Testis (tissue), 3 donors: ENCODE results near the gene ST6GAL2. TPM values are rescaled to one million over a fixed set of nuclear protein-coding genes. Genes with fewer than 3 reads are reported as not detected.

ENCODE experiments used
- DNase-seq: peaks from one replicate; pipeline ENCODE4 v3.0.0-alpha.2; 2019
- H3K27ac ChIP-seq, 2 donors: fragments of 200-600 bp; sonication (generic); one replicate each; pipeline ENCODE4 v1.5.1; 2019
- H3K27me3 ChIP-seq: fragments of 200-600 bp; sonication (generic); one replicate; pipeline ENCODE4 v1.5.1; 2019
- H3K36me3 ChIP-seq: fragments of 200-600 bp; sonication (generic); one replicate; pipeline ENCODE4 v1.5.1; 2017; ENCODE audit warnings: low read depth; ENCODE audit errors: missing control alignments
- H3K4me1 ChIP-seq: fragments of 200-600 bp; sonication (generic); one replicate; pipeline ENCODE4 v1.5.1; 2019
- H3K4me3 ChIP-seq, 2 donors: fragments of 200-600 bp; sonication (generic); one replicate each; pipeline ENCODE4 v1.5.1; 2017 to 2019
- H3K9me3 ChIP-seq: fragments of 200-600 bp; sonication (generic); one replicate; pipeline ENCODE4 v1.5.1; 2017
- CTCF ChIP-seq, 3 experiments: fragments of 450-650 bp in 2 of 3; fragments of 200-600 bp in 1 of 3; sonication (generic) in 1 of 3; IDR thresholded peaks; one replicate each; pipeline ENCODE4 v1.5.1; 2016 to 2019; ENCODE audit warnings: antibody characterized with exemption in 3 of 3, mild to moderate bottlenecking in 2 of 3, moderate library complexity in 1 of 3
- POLR2A ChIP-seq: fragments of 450-650 bp; IDR thresholded peaks from one replicate; pipeline ENCODE4 v1.6.1; 2017; ENCODE audit warnings: antibody characterized with exemption, mild to moderate bottlenecking, moderate library complexity
- WGBS, 2 donors: methylation state at CpG; one replicate each; pipeline ENCODE4 v1.1.5; 2018; 5-methylcytosine and 5-hydroxymethylcytosine counted together
- intact Hi-C: fragments of 100-400 bp; cut with DNase I; formaldehyde crosslinking; loops from one replicate; pipeline ENCODE4 v1.15.1; 2023; ENCODE audit warnings: low total_unique reads
- polyA plus RNA-seq: library from polyadenylated mRNA; stranded (reverse); fragments of 350-450 nt; fragmentation: Illumina TruSeq; extraction: RNeasy Lipid Tissue Mini Kit (QIAGEN cat#74804); gene quantifications from one replicate; pipeline ENCODE4 v1.2.3, GENCODE V29; 2014; ENCODE audit warnings: low read depth, low replicate concordance; ENCODE audit not compliant: insufficient read depth
- total RNA-seq, 2 donors: library from RNA; depleted of rRNA; stranded (reverse); fragments of >200 nt; gene quantifications; one replicate each; pipeline ENCODE4 v1.2.3, GENCODE V29; 2016

ST6GAL2 gene
- total and polyA plus RNA-seq, 3 donors from 2014 or later = 14.3 to 95.6 (median 83.8) TPM

GRCh38 chr2:106827158-106827557 is 58.8 kb downstream of the ST6GAL2 start:
- WGBS, 2 donors = 79 to 88% methylated on average over 3 of the region's 3 CpGs
- Histone ChIP-seq H3K9me3 (no peaks in the 10 kb centered on the region), H3K27me3 (no peaks in the 10 kb centered on the region), H3K36me3 (no peaks in the 10 kb centered on the region), H3K27ac (no peak overlapping the region), H3K4me3 (no peak overlapping the region), H3K4me1 (no peaks in the 10 kb centered on the region)
- DNase-seq = no peak
- intact Hi-C loops = no loop called here
- TF ChIP-seq CTCF (IDR thresholded peaks at IDR 0.05) (no peak), POLR2A (no peak)

- TF ChIP-seq POLR2A (no peak), CTCF (IDR thresholded peaks at IDR 0.05) (no peak)
- no peaks in the 10 kb centered on the region for H3K4me1 ChIP-seq
- DNase-seq = no peak
- H3K27me3 ChIP-seq = no peaks in the 10 kb centered on the region
- no peaks in the 10 kb centered on the region for H3K36me3 ChIP-seq
- H3K4me3 ChIP-seq = no peak overlapping the region
- no peaks in the 10 kb centered on the region for H3K9me3 ChIP-seq
- WGBS, 2 donors = 86 to 89% methylated on average over 1 of the region's 1 CpG
- intact Hi-C loops = no loop called here
- H3K27ac ChIP-seq = no peak overlapping the region
Observed at GRCh38 chr2:106825161-106825560, 60.8 kb downstream of the ST6GAL2 start.

- 70 to 92% methylated on average over 2 to 4 of the region's 4 CpGs for WGBS, 2 donors
- H3K36me3 ChIP-seq = no peaks in the 10 kb centered on the region
- intact Hi-C loops = no loop called here
- no peak for TF ChIP-seq CTCF (IDR thresholded peaks at IDR 0.05)
- peak; percentile 76 for DNase-seq
- H3K9me3 ChIP-seq = no peaks in the 10 kb centered on the region
- H3K4me3 ChIP-seq = no peak overlapping the region
- H3K27me3 ChIP-seq = no peaks in the 10 kb centered on the region
- H3K27ac ChIP-seq = no peak overlapping the region
- no peaks in the 10 kb centered on the region for H3K4me1 ChIP-seq
Observed at GRCh38 chr2:106816974-106817373, 69.0 kb downstream of the ST6GAL2 start.

- Histone ChIP-seq H3K27me3 (no peaks in the 10 kb centered on the region), H3K4me1 (no peaks in the 10 kb centered on the region), H3K4me3 (no peak overlapping the region), H3K27ac (peak overlapping the region in 1 of 2 donors; percentile 35), H3K9me3 (no peaks in the 10 kb centered on the region), H3K36me3 (no peaks in the 10 kb centered on the region)
- WGBS, 2 donors = 74 to 75% methylated on average over 5 of the region's 5 CpGs
- DNase-seq = no peak
- TF ChIP-seq POLR2A (no peak), CTCF (IDR thresholded peaks at IDR 0.05) (no peak)
- intact Hi-C loops = no loop called here
Observed at GRCh38 chr2:106812841-106813240, 73.1 kb downstream of the ST6GAL2 start.

- Histone ChIP-seq H3K4me3 (no peak overlapping the region), H3K9me3 (no peaks in the 10 kb centered on the region), H3K4me1 (no peaks in the 10 kb centered on the region), H3K27me3 (no peaks in the 10 kb centered on the region), H3K36me3 (no peaks in the 10 kb centered on the region), H3K27ac (peak overlapping the region in 1 of 2 donors; percentile 35)
- WGBS, 2 donors = 48 to 53% methylated on average over 4 of the region's 4 CpGs
- peak; percentile 23 for DNase-seq
- intact Hi-C loops = no loop called here
- TF ChIP-seq POLR2A (no peak), CTCF (IDR thresholded peaks at IDR 0.05) (no peak)
Observed at GRCh38 chr2:106812383-106812782, 73.6 kb downstream of the ST6GAL2 start.
